Activated CD4-positive, alpha-beta memory T cell treated with anti-CD3 and anti-CD28 coated beads, Interleukin-2, amount 10 ng/mL, durations not matched to agents 7 days and 5 days (primary cell): Measurements from ENCODE around the gene ADGRG1. TPM values are rescaled to one million over a fixed set of nuclear protein-coding genes. Genes with fewer than 3 reads are reported as not detected.

Source experiments
- CTCF ChIA-PET: fragments of 350-600 bp; sonication (Branson Sonifier 250); formaldehyde crosslinking; loops from one replicate; lab custom pipeline; 2021; ENCODE audit warnings: antibody characterized with exemption, inconsistent platforms; lab: Charles Lee
- POLR2A ChIA-PET: fragments of 350-600 bp; sonication (Branson Sonifier 250); formaldehyde crosslinking; loops from one replicate; lab custom pipeline; 2021; ENCODE audit warnings: antibody characterized with exemption; lab: Charles Lee
- DNase-seq: peaks from one replicate; pipeline ENCODE4 v3.0.0-alpha.2; 2020
- H3K27ac Mint-ChIP-seq: one replicate; pipeline ENCODE4 v1.8.0; 2021; ENCODE audit warnings: mild to moderate bottlenecking, mixed read lengths
- H3K27me3 Mint-ChIP-seq: one replicate; pipeline ENCODE4 v1.8.0; 2021; ENCODE audit warnings: mixed read lengths
- H3K36me3 Mint-ChIP-seq: one replicate; pipeline ENCODE4 v1.8.0; 2021; ENCODE audit warnings: low read depth, mixed read lengths
- H3K4me1 Mint-ChIP-seq: one replicate; pipeline ENCODE4 v1.8.0; 2021; ENCODE audit warnings: mixed read lengths
- H3K4me3 Mint-ChIP-seq: one replicate; pipeline ENCODE4 v1.8.0; 2021; ENCODE audit warnings: mild to moderate bottlenecking, mixed read lengths
- H3K9me3 Mint-ChIP-seq: one replicate; pipeline ENCODE4 v1.8.0; 2021; ENCODE audit warnings: mixed read lengths
- total RNA-seq, 2 experiments: library from RNA; stranded (reverse); gene quantifications; one replicate each; pipeline ENCODE4 v1.2.3, GENCODE V29; 2021

The ADGRG1 gene
- total RNA-seq, 2 experiments from 2014 or later = 7.4 to 8.3 TPM

DNA sequence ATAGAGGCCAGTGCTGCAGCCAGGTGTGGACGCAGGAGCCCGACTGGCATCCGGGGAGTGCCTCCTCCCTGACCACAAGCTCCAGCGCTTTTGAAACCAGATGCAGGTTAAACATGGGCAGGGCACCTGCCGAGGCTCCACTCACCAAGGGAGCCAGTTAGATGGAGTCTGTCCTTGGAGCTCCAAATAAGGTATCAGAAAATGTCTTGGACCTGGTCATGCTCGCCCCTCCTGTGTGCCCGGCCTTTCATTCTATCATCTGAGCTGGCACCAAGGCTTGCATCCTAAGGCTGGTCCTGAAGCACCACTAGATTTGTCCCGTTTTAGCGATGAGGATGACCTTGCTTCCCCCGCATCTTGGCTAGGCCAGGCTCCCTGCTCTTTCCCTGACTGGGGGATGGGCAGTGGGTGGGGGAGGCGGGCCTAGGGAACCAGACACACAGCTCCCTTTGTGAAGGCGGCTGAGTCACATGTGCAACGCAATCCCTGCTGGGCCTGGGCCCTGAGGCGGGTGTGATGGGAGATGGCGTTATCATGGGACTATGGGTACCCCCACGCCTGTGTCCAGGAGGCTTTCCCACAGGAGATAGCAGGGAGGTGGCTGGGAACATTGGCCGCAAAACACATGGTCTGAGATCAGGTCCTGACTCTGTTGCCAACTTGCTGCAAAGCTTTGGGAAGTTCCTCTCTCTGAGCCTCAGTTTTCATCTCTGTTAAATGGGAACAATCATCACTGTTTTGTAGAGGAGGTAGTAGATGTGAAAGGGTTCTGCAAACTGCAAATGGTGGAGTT lies 5.0 kb upstream of the ADGRG1 start:
- ChIA-PET POLR2A (interaction anchor here (0.7 kb wide), 1 partner anchor 117 kb away, joined by 3 read pairs; no protein-coding TSS in a partner anchor), CTCF (interaction anchor here (0.9 to 2.7 kb wide), 2 partner anchors 21 to 25 kb away, joined by 4 to 6 read pairs; no protein-coding TSS in a partner anchor)
- H3K27me3 Mint-ChIP-seq = peaks cover 20% of the 10 kb centered on the region
- no peaks in the 10 kb centered on the region for H3K9me3 Mint-ChIP-seq
- DNase-seq = no peak
- no peak overlapping the region for H3K27ac Mint-ChIP-seq
- H3K4me1 Mint-ChIP-seq = peaks cover 6% of the 10 kb centered on the region
- H3K36me3 Mint-ChIP-seq = no peaks in the 10 kb centered on the region
- no peak overlapping the region for H3K4me3 Mint-ChIP-seq

DNA sequence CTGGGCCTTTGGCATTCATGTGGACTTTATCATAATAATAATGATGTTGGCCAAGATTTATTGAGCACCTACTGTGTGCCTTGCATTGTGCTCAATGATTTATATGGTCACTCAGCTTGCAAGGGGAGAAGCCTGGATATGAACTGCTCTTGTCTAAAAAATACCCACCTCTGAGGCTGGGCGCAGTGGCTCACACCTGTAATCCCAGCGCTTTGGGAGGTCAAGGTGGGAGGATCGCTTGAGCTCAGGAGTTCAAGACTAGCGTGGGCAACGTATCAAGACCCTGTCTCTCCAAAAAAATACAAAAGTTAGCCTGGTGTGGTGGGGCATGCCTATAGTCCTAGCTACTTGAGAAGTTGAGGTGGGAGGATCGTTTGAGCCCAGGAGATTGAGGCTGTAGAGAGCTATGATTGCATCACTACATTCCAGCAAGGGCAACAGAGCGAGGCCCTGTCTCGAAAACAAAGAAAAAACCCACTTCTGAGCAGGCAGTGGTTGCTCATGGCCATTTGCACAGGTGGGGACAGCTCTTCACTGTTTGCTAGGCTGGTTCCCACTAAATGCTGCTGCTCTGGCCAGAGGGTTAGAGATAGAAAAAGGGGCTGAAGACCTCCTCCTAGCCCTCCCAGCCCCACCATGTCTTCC lies 4.3 kb upstream of the ADGRG1 start:
- H3K4me1 Mint-ChIP-seq = peaks cover 13% of the 10 kb centered on the region
- peaks cover 24% of the 10 kb centered on the region for H3K27me3 Mint-ChIP-seq
- no peaks in the 10 kb centered on the region for H3K9me3 Mint-ChIP-seq
- no peak for DNase-seq
- ChIA-PET CTCF (interaction anchor here (0.8 to 2.7 kb wide), 3 partner anchors 22 to 47 kb away, joined by 3 to 6 read pairs (median 4); no protein-coding TSS in a partner anchor), POLR2A (no interaction called here)
- H3K27ac Mint-ChIP-seq = no peak overlapping the region
- H3K4me3 Mint-ChIP-seq = no peak overlapping the region
- H3K36me3 Mint-ChIP-seq = no peaks in the 10 kb centered on the region

DNA sequence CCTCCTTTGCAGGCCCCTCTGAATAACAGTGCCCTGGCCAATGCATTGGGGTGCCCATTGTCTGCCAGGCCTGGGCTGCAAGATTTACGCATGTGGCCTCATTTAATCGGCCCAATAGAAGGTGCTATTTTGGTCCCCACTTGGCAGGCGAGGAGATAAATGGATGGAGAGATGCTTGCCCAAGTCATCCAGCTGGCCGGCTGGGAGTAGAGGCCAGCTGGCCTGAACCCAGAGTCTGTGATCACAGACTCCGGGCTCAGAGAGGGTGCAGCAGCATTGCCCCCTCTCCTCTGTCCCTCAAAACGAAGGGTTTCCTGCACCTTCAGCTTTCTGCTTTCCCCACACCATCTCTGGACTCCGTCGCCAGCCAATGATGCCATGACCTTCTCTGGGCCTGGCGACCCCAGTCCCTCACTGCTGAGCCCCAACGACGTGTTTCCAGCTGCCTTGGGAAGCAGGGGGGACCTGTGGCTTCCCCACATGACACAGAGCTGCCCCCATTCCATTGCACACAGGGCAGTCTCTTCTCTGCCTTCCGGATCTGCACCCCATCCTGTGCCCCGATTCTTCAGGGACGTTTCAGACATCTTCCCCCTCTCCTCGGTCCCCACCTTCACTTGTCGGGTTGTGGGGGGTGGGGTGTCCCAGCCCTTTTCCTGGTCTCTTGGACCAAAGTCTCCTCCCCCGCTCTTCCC lies 3.5 kb upstream of the ADGRG1 start:
- POLR2A ChIA-PET = no interaction called here
- no peaks in the 10 kb centered on the region for H3K9me3 Mint-ChIP-seq
- DNase-seq = no peak
- H3K27ac Mint-ChIP-seq = no peak overlapping the region
- H3K36me3 Mint-ChIP-seq = no peaks in the 10 kb centered on the region
- no peak overlapping the region for H3K4me3 Mint-ChIP-seq
- H3K4me1 Mint-ChIP-seq = peaks cover 14% of the 10 kb centered on the region
- CTCF ChIA-PET = interaction anchor here (0.8 kb wide), 1 partner anchor 48 kb away, joined by 3 read pairs; no protein-coding TSS in a partner anchor
- H3K27me3 Mint-ChIP-seq = peaks cover 30% of the 10 kb centered on the region

DNA sequence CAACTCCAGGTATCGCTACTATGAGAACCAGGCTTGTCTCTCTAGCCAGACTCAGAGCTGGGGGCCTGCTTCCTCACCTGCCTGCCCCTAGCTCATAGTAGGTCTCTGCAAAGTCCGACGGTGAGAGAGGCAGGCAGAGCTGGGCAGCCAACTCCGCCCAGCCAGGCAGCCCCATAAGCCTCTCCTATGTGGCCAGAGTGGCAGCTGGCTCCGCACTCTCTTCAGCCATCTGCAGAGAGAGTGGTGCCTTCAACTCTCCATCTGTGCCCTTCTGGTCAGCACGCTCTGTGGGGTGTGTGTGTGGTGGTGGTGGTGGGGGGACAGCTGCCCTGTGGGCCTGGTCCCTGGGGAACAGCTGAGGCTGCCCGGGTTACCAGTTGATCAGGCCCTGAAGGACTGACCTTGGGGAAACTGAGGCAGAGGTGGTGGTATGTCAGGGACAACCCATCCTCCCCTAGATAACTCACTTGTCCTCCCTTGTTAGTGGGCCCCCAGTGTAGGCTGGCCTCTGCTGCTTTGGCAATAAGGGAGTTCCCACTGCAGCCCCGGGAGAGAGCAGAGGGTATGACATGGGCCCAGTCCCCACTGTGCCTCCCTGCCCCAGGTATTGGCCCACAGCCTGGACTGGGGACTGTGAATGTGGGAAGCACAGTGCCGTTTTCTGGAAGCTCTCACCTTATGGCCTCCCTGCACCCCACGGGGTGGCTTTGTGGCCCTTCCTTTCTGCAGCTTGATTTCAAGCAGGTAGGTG lies 1.8 kb upstream of the ADGRG1 start:
- Mint-ChIP-seq H3K27ac (no peak overlapping the region), H3K4me1 (peaks cover 14% of the 10 kb centered on the region)

DNA sequence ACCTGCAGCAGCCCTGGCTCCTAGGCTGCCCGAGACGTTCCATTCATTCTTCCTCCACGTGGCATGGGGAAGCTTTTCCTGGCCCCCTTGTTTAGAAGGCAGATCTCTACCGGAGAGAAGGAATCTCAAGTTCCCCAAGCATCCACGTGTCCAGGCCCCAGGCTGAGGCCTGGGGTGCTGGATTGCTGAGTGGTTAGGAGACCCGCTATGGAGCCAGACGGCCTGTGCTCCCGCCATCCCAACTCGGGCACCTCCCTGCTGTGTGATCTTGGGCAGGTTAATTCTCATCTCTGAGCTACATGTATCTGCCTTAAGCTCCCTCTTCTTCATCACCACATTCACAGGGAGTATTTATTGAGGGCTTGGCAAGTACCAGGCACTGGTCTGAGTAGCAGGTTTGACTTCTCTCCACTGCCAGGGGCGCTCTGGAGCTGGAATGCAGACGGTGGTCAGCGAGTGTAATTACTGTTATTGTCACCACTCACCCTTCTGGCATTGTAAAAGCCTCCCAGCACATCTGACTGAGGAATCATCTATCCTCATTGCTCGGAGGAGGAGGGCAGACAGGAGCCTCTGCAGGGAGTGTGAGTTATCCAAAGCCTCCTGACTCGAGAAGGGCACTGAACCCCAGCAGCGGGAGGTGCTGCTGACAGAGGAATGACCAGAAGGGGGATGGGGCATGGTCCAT lies 1.1 kb upstream of the ADGRG1 start:
- H3K9me3 Mint-ChIP-seq = no peaks in the 10 kb centered on the region
- H3K4me3 Mint-ChIP-seq = no peak overlapping the region
- ChIA-PET CTCF (interaction anchor here (0.7 to 1.8 kb wide), 5 partner anchors 11 to 51 kb away, joined by 3 to 6 read pairs (median 3); no protein-coding TSS in a partner anchor), POLR2A (interaction anchor here (0.6 to 2.3 kb wide), 3 partner anchors 18 to 25 kb away, joined by 3 to 7 read pairs (median 6); no protein-coding TSS in a partner anchor)
- no peak for DNase-seq
- H3K36me3 Mint-ChIP-seq = no peaks in the 10 kb centered on the region
- peaks cover 14% of the 10 kb centered on the region for H3K4me1 Mint-ChIP-seq
- H3K27me3 Mint-ChIP-seq = peaks cover 41% of the 10 kb centered on the region
- no peak overlapping the region for H3K27ac Mint-ChIP-seq

More for the DNA sequence above, 1.8 kb upstream of the ADGRG1 start:
- H3K4me3 Mint-ChIP-seq = no peak overlapping the region
- ChIA-PET POLR2A (interaction anchor here (1.6 kb wide), 1 partner anchor 25 kb away, joined by 7 read pairs; no protein-coding TSS in a partner anchor), CTCF (interaction anchor here (0.7 to 1.8 kb wide), 5 partner anchors 12 to 50 kb away, joined by 3 to 6 read pairs (median 3); no protein-coding TSS in a partner anchor)
- no peaks in the 10 kb centered on the region for H3K36me3 Mint-ChIP-seq
- no peaks in the 10 kb centered on the region for H3K9me3 Mint-ChIP-seq
- peaks cover 38% of the 10 kb centered on the region for H3K27me3 Mint-ChIP-seq
- DNase-seq = no peak

DNA sequence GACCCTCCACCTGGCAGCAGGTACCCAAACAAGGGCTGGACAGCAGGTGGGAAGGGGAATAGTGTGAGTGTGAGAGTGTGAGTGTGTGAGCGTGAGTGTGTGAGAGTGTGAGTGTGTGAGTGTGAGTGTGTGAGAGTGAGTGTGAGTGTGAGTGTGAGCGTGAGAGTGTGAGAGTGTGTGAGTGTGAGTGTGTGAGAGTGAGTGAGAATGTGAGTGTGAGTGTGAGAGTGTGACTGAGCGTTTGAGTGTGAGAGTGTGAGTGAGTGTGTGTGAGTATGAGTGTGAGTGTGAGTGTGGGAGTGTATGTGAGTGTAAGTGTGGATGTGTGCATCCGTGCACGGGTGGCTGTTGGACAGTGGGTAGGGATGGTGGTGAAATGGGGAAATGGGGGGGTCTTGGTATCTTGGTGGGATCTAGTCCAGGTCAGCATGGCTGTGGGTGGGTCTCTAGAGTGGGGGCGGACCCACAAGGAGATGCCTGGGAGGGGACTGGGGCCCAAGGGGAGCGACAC lies 408 bp downstream of the ADGRG1 start:
- H3K36me3 Mint-ChIP-seq = no peaks in the 10 kb centered on the region
- no peaks in the 10 kb centered on the region for H3K9me3 Mint-ChIP-seq
- DNase-seq = no peak
- ChIA-PET POLR2A (interaction anchor here (0.6 to 2.3 kb wide), 6 partner anchors 19 to 107 kb away, joined by 3 to 6 read pairs (median 3); partner anchors contain the start of gene KATNB1), CTCF (interaction anchor here (0.9 to 1.6 kb wide), 5 partner anchors 9 to 38 kb away, joined by 3 to 7 read pairs (median 5); no protein-coding TSS in a partner anchor)
- peaks cover 14% of the 10 kb centered on the region for H3K4me1 Mint-ChIP-seq
- peaks cover 41% of the 10 kb centered on the region for H3K27me3 Mint-ChIP-seq
- no peak overlapping the region for H3K27ac Mint-ChIP-seq
- H3K4me3 Mint-ChIP-seq = peak overlapping the region; percentile 66

DNA sequence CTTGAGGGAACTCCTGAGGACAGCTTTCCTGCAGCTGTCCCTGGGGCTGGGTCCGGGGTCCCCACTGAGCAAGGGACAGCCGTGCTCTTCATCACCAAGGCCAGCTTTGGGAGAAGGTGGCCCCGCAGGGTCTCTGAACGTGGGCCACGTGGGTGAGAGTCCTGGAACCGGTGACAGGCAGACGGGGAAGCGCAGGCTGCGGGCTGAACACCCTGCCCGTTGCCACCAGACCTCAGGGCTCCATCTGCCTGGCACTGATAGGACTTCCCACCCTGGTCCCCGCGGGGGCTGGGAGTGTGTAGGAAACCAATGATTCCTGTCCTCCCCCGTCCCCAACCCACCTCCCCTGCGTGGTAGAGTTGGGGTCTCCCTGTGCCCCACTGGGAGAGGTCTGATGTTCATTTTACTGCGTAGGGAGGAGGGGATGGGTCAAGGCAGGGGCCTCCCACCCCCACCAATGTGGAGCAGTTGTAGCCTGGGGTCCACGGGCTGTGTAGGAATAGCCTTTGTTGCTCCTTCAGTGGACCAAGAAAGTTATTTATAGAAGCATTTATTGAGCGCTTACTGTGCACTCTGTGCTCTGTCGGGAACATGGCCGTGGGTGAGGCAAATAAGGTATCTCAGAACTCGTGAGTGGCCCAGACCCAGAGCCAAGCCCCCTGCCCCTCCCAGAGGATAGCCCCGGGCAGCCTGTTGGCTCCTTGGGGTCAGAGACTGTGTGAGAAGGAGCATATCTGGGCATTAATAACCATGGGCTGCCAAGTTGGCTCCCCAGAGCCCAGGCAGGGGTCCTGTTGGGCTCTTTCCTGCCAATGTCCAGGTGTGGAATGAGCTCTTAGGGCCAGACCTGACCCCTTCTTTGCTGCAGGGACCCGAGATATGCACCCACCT lies 1.3 kb downstream of the ADGRG1 start:
- POLR2A ChIA-PET = interaction anchor here (1.2 to 2.3 kb wide), 3 partner anchors 20 to 28 kb away, joined by 3 to 6 read pairs (median 5); no protein-coding TSS in a partner anchor
- no peak overlapping the region for H3K4me3 Mint-ChIP-seq

DNA sequence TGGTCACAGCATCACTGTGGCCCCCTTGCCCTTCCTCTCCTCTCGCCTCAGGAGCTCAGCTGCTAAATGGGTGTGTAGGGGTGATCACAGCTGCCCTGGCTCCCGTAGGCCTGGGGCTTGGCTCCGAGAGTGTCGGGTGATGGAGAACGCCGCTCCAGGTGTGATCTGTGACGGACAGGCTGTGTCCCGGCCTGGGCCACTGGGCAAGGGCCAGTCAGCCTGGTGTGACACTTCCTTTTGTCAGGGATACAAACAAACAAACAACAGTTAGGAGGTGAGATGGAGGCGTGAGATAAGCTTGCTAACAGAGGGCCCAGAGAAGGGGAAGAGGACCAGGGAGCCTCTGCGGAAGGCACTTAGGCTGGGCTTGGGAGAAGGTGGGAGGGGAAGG lies 2.0 kb downstream of the ADGRG1 start:
- H3K27me3 Mint-ChIP-seq = peaks cover 38% of the 10 kb centered on the region
- ChIA-PET POLR2A (interaction anchor here (1.0 to 1.7 kb wide), 2 partner anchors 29 to 53 kb away, joined by 3 to 5 read pairs; no protein-coding TSS in a partner anchor), CTCF (interaction anchor here (1.2 kb wide), 1 partner anchor 21 kb away, joined by 4 read pairs; no protein-coding TSS in a partner anchor)
- H3K4me3 Mint-ChIP-seq = no peak overlapping the region
- DNase-seq = no peak
- H3K36me3 Mint-ChIP-seq = no peaks in the 10 kb centered on the region
- peaks cover 14% of the 10 kb centered on the region for H3K4me1 Mint-ChIP-seq
- no peak overlapping the region for H3K27ac Mint-ChIP-seq
- H3K9me3 Mint-ChIP-seq = no peaks in the 10 kb centered on the region

More for the DNA sequence above, 1.3 kb downstream of the ADGRG1 start:
- H3K9me3 Mint-ChIP-seq = no peaks in the 10 kb centered on the region
- CTCF ChIA-PET = interaction anchor here (0.9 to 1.6 kb wide), 4 partner anchors 8 to 39 kb away, joined by 3 to 7 read pairs (median 4); no protein-coding TSS in a partner anchor
- H3K27ac Mint-ChIP-seq = no peak overlapping the region
- no peak for DNase-seq
- H3K4me1 Mint-ChIP-seq = peaks cover 14% of the 10 kb centered on the region
- H3K36me3 Mint-ChIP-seq = no peaks in the 10 kb centered on the region
- peaks cover 38% of the 10 kb centered on the region for H3K27me3 Mint-ChIP-seq

DNA sequence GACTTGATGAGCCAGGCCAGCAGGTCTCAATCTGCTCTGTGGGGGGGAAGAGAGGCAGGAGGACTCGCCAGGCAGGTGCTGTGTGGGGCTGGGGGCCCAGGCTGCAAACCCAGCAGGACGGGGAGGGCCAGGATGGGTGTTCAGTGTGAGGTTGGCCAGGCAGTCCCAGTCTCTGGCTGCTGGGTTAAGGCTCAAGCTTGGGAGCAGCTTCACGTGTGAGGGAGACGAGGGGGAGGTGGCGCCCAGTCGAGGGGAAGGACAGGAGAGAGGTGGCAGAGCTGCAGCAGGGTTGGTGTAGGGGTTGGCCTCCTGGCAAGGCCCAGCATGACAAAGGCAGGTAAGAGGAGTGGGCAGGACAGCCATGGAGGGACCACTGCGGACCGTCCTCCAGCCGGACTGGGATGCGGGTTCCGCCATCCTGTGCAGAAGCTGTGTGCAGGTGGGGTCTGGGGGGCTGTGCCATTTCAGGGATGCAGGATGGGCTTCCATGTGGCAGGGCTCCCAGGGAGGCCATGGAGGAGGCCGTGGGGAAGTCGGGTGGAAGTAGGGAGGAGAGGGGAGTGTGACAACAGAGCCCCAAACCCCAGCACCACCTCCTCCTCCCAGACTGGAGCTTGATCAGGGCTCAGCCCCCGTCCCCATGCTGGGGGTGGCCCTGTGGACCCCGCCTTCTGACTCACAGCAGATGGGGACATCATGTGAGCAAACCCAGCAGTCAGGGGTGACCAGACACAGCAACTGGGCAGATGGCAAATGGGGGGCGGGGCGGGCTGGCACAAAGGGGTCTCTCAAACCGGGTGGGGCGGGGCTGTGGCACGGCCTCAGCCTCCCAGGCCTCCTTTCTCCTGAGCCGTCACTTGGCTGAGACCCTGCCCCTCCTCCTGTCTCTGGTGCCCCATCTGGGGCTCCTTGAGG lies 2.8 kb downstream of the ADGRG1 start:
- no peak overlapping the region for H3K4me3 Mint-ChIP-seq
- no peaks in the 10 kb centered on the region for H3K9me3 Mint-ChIP-seq
- DNase-seq = no peak
- peaks cover 37% of the 10 kb centered on the region for H3K27me3 Mint-ChIP-seq
- ChIA-PET POLR2A (interaction anchor here (1.0 to 1.7 kb wide), 2 partner anchors 29 to 54 kb away, joined by 3 to 5 read pairs; no protein-coding TSS in a partner anchor), CTCF (interaction anchor here (1.2 kb wide), 1 partner anchor 22 kb away, joined by 4 read pairs; no protein-coding TSS in a partner anchor)
- H3K4me1 Mint-ChIP-seq = peaks cover 14% of the 10 kb centered on the region
- H3K36me3 Mint-ChIP-seq = no peaks in the 10 kb centered on the region
- no peak overlapping the region for H3K27ac Mint-ChIP-seq
